Fibroblast of mammary gland (primary cell): ENCODE measurements around the gene PSME2.

Experiments used
- DNase-seq: peaks from one replicate; pipeline ENCODE4 v3.0.0-alpha.2; 2010; ENCODE audit warnings: low read depth
- H3K4me3 ChIP-seq: 2 replicates; pipeline ENCODE4 v1.5.1; 2011; ENCODE audit warnings: low read depth, mild to moderate bottlenecking, low read length, moderate library complexity; ENCODE audit not compliant: control insufficient read depth
- CTCF ChIP-seq: conservative IDR thresholded peaks from 2 replicates; pipeline ENCODE4 v1.5.1; 2011; ENCODE audit warnings: low read depth, low read length, inconsistent platforms; ENCODE audit not compliant: control insufficient read depth, insufficient read depth

Gene PSME2

DNA sequence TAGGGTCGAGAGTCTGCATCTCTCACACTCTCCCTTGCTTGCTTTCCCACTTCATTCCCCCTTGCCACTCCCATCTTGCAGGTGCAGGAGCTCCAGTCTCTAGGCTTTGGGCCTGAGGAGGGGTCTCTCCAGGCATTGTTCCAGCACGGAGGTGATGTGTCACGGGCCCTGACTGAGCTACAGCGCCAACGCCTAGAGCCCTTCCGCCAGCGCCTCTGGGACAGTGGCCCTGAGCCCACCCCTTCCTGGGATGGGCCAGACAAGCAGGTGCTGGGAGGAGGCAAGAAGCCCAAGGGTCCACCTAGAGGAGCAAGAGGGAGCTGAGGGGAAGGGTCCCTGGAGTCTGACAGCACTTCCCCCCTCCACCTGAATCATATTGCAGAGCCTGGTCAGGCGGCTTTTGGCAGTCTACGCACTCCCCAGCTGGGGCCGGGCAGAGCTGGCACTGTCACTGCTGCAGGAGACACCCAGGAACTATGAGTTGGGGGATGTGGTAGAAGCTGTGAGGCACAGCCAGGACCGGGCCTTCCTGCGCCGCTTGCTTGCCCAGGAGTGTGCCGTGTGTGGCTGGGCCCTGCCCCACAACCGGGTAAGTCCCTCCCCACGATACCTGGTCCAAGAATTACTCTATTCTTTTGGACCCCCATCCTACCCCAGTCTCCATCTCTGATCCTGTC lies 5.1 kb upstream of the PSME2 start:
- H3K4me3 ChIP-seq, result no peak overlapping the region
- no peak for DNase-seq
- no peak for TF ChIP-seq CTCF

- no peak for DNase-seq
- no peak overlapping the region for H3K4me3 ChIP-seq
- TF ChIP-seq CTCF, result no peak
These were observed 4.6 kb upstream of the PSME2 start for GRCh38 chr14:24150993-24151392.

GRCh38 chr14:24150567-24150966 lies 4.2 kb upstream of the PSME2 start:
- TF ChIP-seq CTCF, result no peak

GRCh38 chr14:24150061-24150460 lies 3.7 kb upstream of the PSME2 start:
- DNase-seq, result no peak
- no peak for TF ChIP-seq CTCF
- H3K4me3 ChIP-seq, result no peak overlapping the region

More at GRCh38 chr14:24150567-24150966, 4.2 kb upstream of the PSME2 start:
- no peak overlapping the region for H3K4me3 ChIP-seq
- DNase-seq, result no peak

DNA sequence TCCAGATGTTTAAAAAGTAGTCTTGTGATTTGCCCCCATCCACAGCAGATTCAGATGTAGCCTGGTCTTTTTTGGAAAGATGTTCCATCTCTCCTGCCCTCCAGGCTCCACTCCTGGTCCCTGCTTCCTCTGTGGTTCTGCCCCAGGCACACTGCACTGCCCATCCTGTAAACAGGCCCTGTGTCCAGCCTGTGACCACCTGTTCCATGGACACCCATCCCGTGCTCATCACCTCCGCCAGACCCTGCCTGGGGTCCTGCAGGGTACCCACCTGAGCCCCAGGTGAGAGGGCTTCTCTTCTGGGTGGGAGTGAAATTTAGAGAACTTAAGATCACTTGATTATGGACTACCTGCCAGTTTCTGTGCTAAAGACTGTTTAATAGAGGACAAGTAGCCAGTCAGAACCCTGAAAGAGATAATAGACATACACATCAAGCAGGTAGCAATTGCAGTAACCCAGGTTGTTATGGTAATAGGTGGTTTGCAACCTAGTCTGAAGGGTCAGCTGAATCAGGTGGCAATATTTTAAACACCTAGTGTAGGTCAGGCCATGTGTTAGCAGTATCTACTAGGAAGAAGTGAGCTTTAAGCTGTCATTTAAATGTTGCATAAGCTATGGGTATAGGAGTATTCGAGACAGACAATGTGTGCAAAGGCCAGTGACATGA lies 3.0 kb upstream of the PSME2 start:
- TF ChIP-seq CTCF, result no peak
- DNase-seq, result no peak
- H3K4me3 ChIP-seq, result no peak overlapping the region

DNA sequence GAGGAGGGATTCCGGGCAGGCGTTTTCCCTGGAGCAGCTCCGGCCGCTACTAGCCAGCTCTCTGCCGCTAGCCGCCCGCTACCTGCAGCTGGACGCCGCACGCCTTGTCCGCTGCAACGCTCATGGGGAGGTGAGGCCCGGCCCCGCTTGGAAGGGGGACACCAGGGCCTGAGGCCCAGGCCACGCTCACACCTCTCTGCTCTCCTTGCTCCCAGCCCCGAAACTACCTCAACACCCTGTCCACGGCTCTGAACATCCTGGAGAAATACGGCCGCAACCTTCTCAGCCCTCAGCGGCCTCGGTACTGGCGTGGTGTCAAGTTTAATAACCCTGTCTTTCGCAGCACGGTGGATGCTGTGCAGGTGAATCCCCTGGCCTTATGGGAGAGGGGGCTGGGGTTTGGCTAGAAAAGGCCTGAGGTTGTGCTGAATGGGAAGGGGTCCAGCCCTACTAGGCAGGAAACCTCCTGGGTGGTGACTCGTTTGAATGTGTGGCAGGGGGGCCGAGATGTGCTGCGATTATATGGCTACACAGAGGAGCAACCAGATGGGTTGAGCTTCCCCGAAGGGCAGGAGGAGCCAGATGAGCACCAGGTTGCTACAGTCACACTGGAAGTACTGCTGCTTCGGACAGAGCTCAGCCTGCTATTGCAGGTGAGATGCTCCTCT lies 1.5 kb upstream of the PSME2 start:
- no peak for DNase-seq
- peak overlapping the region; percentile 73 for H3K4me3 ChIP-seq
- no peak for TF ChIP-seq CTCF
